Breast epithelium (tissue), 4 donors: ENCODE results near the gene ZNF292. TPM values are rescaled to one million over a fixed set of nuclear protein-coding genes. Genes with fewer than 3 reads are reported as not detected.

ENCODE experiments used
- DNase-seq, 2 donors: peaks; one replicate each; pipeline ENCODE4 v3.0.0-alpha.2; 2019; ENCODE audit warnings: low spot score in 2 of 2
- H3K27ac ChIP-seq, 2 donors: fragments of 200-600 bp; sonication (generic) in 1 of 2; one replicate each; pipeline ENCODE4 v1.5.1; 2016 to 2019; ENCODE audit warnings: mild to moderate bottlenecking in 1 of 2
- H3K27me3 ChIP-seq, 2 donors: fragments of 200-600 bp; sonication (generic) in 1 of 2; one replicate each; pipeline versions ENCODE4 v1.5.1 to v1.6.0; 2017 to 2019; ENCODE audit warnings: control low read depth in 1 of 2, mild to moderate bottlenecking in 1 of 2
- H3K36me3 ChIP-seq: fragments of 200-600 bp; one replicate; pipeline ENCODE4 v1.5.1; 2019
- H3K4me1 ChIP-seq, 2 donors: fragments of 200-600 bp; sonication (generic); one replicate each; pipeline ENCODE4 v1.5.1; 2016 to 2019; ENCODE audit warnings: control low read depth in 1 of 2
- H3K4me3 ChIP-seq, 3 donors: fragments of 200-600 bp; sonication (generic); 1 replicate in 2 of 3; 2 replicates in 1 of 3; pipeline ENCODE4 v1.5.1; 2016 to 2019; ENCODE audit warnings: mild to moderate bottlenecking in 3 of 3, moderate library complexity in 2 of 3
- H3K9me3 ChIP-seq, 2 donors: fragments of 200-600 bp; sonication (generic) in 1 of 2; one replicate each; pipeline ENCODE4 v1.5.1; 2016 to 2019; ENCODE audit warnings: control low read depth in 1 of 2
- POLR2A ChIP-seq: fragments of 450-650 bp; IDR thresholded peaks from one replicate; pipeline ENCODE4 v1.6.1; 2016; ENCODE audit warnings: antibody characterized with exemption, mild to moderate bottlenecking, moderate library complexity
- POLR2AphosphoS5 ChIP-seq, 3 donors: sonication (generic); formaldehyde crosslinking; IDR thresholded peaks; one replicate each; pipeline ENCODE4 v1.6.1; 2017; ENCODE audit warnings: antibody characterized with exemption in 3 of 3
- intact Hi-C: fragments of 100-400 bp; cut with DNase I; formaldehyde crosslinking; loops from one replicate; pipeline ENCODE4 v1.15.1; 2023; ENCODE audit warnings: low total_unique reads
- total RNA-seq, 3 donors: library from RNA; depleted of rRNA; stranded (reverse); fragments of >200 nt; gene quantifications; one replicate each; pipeline ENCODE4 v1.1.0, GENCODE V29; 2016
- TF ChIP-seq, protein P1 (sequence below), 3 donors: fragments of 450-650 bp; IDR thresholded peaks; one replicate each; pipeline ENCODE4 v1.5.1; 2016 to 2017; ENCODE audit warnings: antibody characterized with exemption in 3 of 3, mild to moderate bottlenecking in 3 of 3, moderate library complexity in 3 of 3

Gene ZNF292
- total RNA-seq, 3 donors from 2014 or later, result 35.0 to 95.1 (median 56.7) TPM

DNA sequence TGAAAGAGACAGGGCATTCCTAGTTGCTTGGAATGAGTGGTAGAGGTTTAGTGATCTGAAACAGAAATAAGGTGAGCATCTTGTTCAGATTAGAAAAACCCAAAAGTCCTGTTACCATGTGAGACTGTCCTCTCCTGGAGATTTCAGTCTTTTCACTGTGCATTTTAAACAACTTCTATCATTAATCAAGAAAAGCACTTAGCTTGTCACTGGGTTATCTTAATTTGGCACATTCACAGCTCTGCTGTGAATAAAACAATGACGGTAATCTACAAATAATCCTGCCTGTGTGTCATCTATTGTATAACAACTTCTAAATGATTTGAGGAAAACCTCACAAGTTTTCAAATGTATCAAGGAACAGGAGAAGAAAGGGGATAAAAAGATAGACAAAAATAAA is 157.5 kb downstream of the ZNF292 start:
- Histone ChIP-seq H3K4me3 (no peak overlapping the region), H3K9me3 (no peaks in the 10 kb centered on the region), H3K27ac (no peak overlapping the region), H3K36me3 (no peaks in the 10 kb centered on the region), H3K4me1 (no peaks in the 10 kb centered on the region), H3K27me3 (no peaks in the 10 kb centered on the region)
- no peak for TF ChIP-seq POLR2A
- TF ChIP-seq, protein P1, sequence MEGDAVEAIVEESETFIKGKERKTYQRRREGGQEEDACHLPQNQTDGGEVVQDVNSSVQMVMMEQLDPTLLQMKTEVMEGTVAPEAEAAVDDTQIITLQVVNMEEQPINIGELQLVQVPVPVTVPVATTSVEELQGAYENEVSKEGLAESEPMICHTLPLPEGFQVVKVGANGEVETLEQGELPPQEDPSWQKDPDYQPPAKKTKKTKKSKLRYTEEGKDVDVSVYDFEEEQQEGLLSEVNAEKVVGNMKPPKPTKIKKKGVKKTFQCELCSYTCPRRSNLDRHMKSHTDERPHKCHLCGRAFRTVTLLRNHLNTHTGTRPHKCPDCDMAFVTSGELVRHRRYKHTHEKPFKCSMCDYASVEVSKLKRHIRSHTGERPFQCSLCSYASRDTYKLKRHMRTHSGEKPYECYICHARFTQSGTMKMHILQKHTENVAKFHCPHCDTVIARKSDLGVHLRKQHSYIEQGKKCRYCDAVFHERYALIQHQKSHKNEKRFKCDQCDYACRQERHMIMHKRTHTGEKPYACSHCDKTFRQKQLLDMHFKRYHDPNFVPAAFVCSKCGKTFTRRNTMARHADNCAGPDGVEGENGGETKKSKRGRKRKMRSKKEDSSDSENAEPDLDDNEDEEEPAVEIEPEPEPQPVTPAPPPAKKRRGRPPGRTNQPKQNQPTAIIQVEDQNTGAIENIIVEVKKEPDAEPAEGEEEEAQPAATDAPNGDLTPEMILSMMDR (IDR thresholded peaks at IDR 0.05), result no peak
- TF ChIP-seq POLR2AphosphoS5 (IDR thresholded peaks at IDR 0.05), result no peak
- no peak for DNase-seq
- intact Hi-C loops, result no loop called here

Other genes with a start within 250 kb of the ZNF292 start
- not detected for gene HTR1E, start 218.0 kb upstream of the ZNF292 start, total RNA-seq
- gene CGA, start 60.5 kb upstream of the ZNF292 start, total RNA-seq, result not detected
- 10 to 100 TPM in 2 of 3 donors, 1 to 10 TPM in 1; 9.6 to 17.9 (median 13.4) TPM for gene SMIM8, start 167.0 kb downstream of the ZNF292 start, total RNA-seq
- gene GJB7, start 173.7 kb downstream of the ZNF292 start, total RNA-seq, result not detected
- 1 to 10 TPM; 3.5 to 6.2 (median 4.7) TPM for gene C6orf163, start 189.2 kb downstream of the ZNF292 start, total RNA-seq